HEK293 (cell line): ENCODE data around the gene NADK.

Source experiments
- CTCF ChIA-PET: fragments of 350-600 bp; formaldehyde crosslinking; extraction: SDS; loops from one replicate; lab custom pipeline; 2021; ENCODE audit warnings: antibody characterized with exemption; lab: Yijun Ruan, JAX
- POLR2A ChIA-PET: fragments of 300-600 bp; formaldehyde crosslinking; extraction: SDS; loops from one replicate; lab custom pipeline; 2020; ENCODE audit warnings: antibody characterized with exemption, inconsistent platforms; lab: Yijun Ruan, JAX
- H3K27ac ChIP-seq: fragments of 200-500 bp; sonication (Bioruptor generic); 2 replicates; pipeline ENCODE4 v1.5.1; 2014; ENCODE audit warnings: low read depth, low read length, control low read depth, inconsistent platforms; ENCODE audit errors: extremely low read depth
- H3K36me3 ChIP-seq, 2 experiments: fragments of 200-500 bp in 1 of 2; sonication (Bioruptor generic) in 1 of 2; 1 replicate in 1 of 2; 2 replicates in 1 of 2; pipeline ENCODE4 v1.5.1; 2014 to 2017; ENCODE audit warnings: inconsistent platforms in 2 of 2, low read length in 2 of 2; ENCODE audit not compliant: control insufficient read depth in 2 of 2, insufficient read depth in 1 of 2
- H3K4me1 ChIP-seq: fragments of 200-500 bp; sonication (Bioruptor generic); 2 replicates; pipeline ENCODE4 v1.5.1; 2014; ENCODE audit warnings: mild to moderate bottlenecking, low read length, inconsistent platforms; ENCODE audit not compliant: control insufficient read depth, insufficient read depth
- H3K4me3 ChIP-seq: 2 replicates; pipeline ENCODE4 v1.5.1; 2011; ENCODE audit warnings: low read depth, mild to moderate bottlenecking, control low read depth, low read length, moderate library complexity
- H3K9me3 ChIP-seq: fragments of 200-500 bp; sonication (Bioruptor generic); 2 replicates; pipeline ENCODE4 v1.5.1; 2014; ENCODE audit warnings: low read depth, low read length, inconsistent platforms; ENCODE audit not compliant: control insufficient read depth, insufficient read depth
- KLF1 ChIP-seq: fragments of 450-650 bp; formaldehyde crosslinking; IDR thresholded peaks from 2 replicates; pipeline ENCODE4 v1.5.1; 2016; ENCODE audit warnings: missing biosample characterization, missing genetic modification characterization
- MEIS1 ChIP-seq: sonication (generic); formaldehyde crosslinking; IDR thresholded peaks from 2 replicates; pipeline ENCODE4 v1.8.1; 2022; ENCODE audit warnings: missing genetic modification reagents, mild to moderate bottlenecking, borderline replicate concordance
- PRDM1 ChIP-seq: fragments of 450-650 bp; formaldehyde crosslinking; IDR thresholded peaks from 2 replicates; pipeline ENCODE4; 2016; ENCODE audit warnings: missing biosample characterization, missing genetic modification characterization
- ZBTB17 ChIP-seq: fragments of 450-650 bp; formaldehyde crosslinking; IDR thresholded peaks from 2 replicates; pipeline ENCODE4 v1.5.1; 2016; ENCODE audit warnings: missing biosample characterization, missing genetic modification characterization
- ZEB2 ChIP-seq: fragments of 450-650 bp; formaldehyde crosslinking; IDR thresholded peaks from 2 replicates; pipeline ENCODE4 v1.5.1; 2016; ENCODE audit warnings: missing biosample characterization, missing genetic modification characterization
- ZFHX2 ChIP-seq: fragments of 450-650 bp; formaldehyde crosslinking; conservative IDR thresholded peaks from 2 replicates; pipeline ENCODE4 v1.5.1; 2016; ENCODE audit warnings: missing biosample characterization, missing genetic modification characterization
- ZFP69B ChIP-seq: fragments of 450-650 bp; formaldehyde crosslinking; IDR thresholded peaks from 2 replicates; pipeline ENCODE4 v1.5.1; 2016; ENCODE audit warnings: missing biosample characterization, missing genetic modification characterization
- ZNF132 ChIP-seq: fragments of 450-650 bp; formaldehyde crosslinking; IDR thresholded peaks from 2 replicates; pipeline ENCODE4 v1.5.1; 2017; ENCODE audit warnings: missing biosample characterization, missing genetic modification characterization, borderline replicate concordance
- ZNF138 ChIP-seq: fragments of 450-650 bp; formaldehyde crosslinking; IDR thresholded peaks from 2 replicates; pipeline ENCODE4 v1.5.1; 2016; ENCODE audit warnings: missing biosample characterization, missing genetic modification characterization, borderline replicate concordance
- ZNF280C ChIP-seq: fragments of 450-650 bp; formaldehyde crosslinking; IDR thresholded peaks from 2 replicates; pipeline ENCODE4 v1.5.1; 2016; ENCODE audit warnings: missing biosample characterization, missing genetic modification characterization
- ZNF302 ChIP-seq: fragments of 450-650 bp; formaldehyde crosslinking; IDR thresholded peaks from 2 replicates; pipeline ENCODE4 v1.5.1; 2016; ENCODE audit warnings: missing biosample characterization, missing genetic modification characterization, low read depth
- ZNF324 ChIP-seq: fragments of 450-650 bp; formaldehyde crosslinking; IDR thresholded peaks from 2 replicates; pipeline ENCODE4 v1.5.1; 2016; ENCODE audit warnings: missing biosample characterization, missing genetic modification characterization
- ZNF391 ChIP-seq: fragments of 450-650 bp; formaldehyde crosslinking; IDR thresholded peaks from 2 replicates; pipeline ENCODE4 v1.5.1; 2016; ENCODE audit warnings: low read depth, missing biosample characterization, missing genetic modification characterization, borderline replicate concordance
- ZNF521 ChIP-seq: fragments of 450-650 bp; formaldehyde crosslinking; IDR thresholded peaks from 2 replicates; pipeline ENCODE4 v1.5.1; 2017; ENCODE audit warnings: missing biosample characterization, mild to moderate bottlenecking, missing genetic modification characterization
- ZNF571 ChIP-seq: fragments of 450-650 bp; formaldehyde crosslinking; IDR thresholded peaks from 2 replicates; pipeline ENCODE4 v1.5.0; 2017; ENCODE audit warnings: missing biosample characterization, missing genetic modification characterization
- ZNF747 ChIP-seq: fragments of 450-650 bp; formaldehyde crosslinking; IDR thresholded peaks from 2 replicates; pipeline ENCODE4 v1.5.1; 2016; ENCODE audit warnings: missing biosample characterization, missing genetic modification characterization
- ZNF843 ChIP-seq: fragments of 450-650 bp; formaldehyde crosslinking; IDR thresholded peaks from 2 replicates; pipeline ENCODE4 v1.5.1; 2016; ENCODE audit warnings: missing biosample characterization, missing genetic modification characterization
- ZSCAN16 ChIP-seq: fragments of 450-650 bp; formaldehyde crosslinking; IDR thresholded peaks from 2 replicates; pipeline ENCODE4 v1.5.1; 2016; ENCODE audit warnings: missing biosample characterization, missing genetic modification characterization
- TF ChIP-seq, protein P1 (sequence below): fragments of 450-650 bp; formaldehyde crosslinking; IDR thresholded peaks from 2 replicates; pipeline ENCODE4; 2016; ENCODE audit warnings: missing biosample characterization, missing genetic modification characterization
- TF ChIP-seq, protein P2 (sequence below): fragments of 450-650 bp; formaldehyde crosslinking; IDR thresholded peaks from 2 replicates; pipeline ENCODE4 v1.5.1; 2016; ENCODE audit warnings: missing biosample characterization, missing genetic modification characterization, low read depth
- TF ChIP-seq, protein P3 (sequence below): fragments of 450-650 bp; formaldehyde crosslinking; IDR thresholded peaks from 2 replicates; pipeline ENCODE4 v1.5.1; 2017; ENCODE audit warnings: missing biosample characterization, missing genetic modification characterization
- TF ChIP-seq, protein P4 (sequence below): fragments of 450-650 bp; formaldehyde crosslinking; IDR thresholded peaks from 2 replicates; pipeline ENCODE4 v1.5.1; 2016; ENCODE audit warnings: missing biosample characterization, missing genetic modification characterization, borderline replicate concordance

NADK gene

DNA sequence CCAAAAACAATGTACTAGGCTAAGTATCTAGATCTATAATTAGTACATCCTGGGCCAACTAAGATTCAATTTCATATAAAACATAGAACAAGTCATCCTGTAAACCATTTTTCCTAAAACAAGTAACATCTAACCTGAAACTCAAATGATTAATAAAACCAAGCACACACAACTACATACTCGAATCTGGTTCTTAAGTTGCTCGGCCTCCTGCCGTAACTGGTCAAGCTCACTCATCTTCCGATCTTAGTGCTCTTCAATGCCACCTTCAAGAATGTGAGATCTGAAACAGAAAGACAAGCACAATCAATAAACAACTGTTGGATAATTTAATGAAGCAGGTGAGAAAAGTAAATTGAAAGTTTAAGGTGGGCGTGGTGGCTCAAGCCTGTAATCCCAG, 46.9 kb upstream of the NADK start:
- H3K27ac ChIP-seq = no peak overlapping the region
- peaks cover 5% of the 10 kb centered on the region for H3K4me1 ChIP-seq
- no peak for TF ChIP-seq MEIS1
- TF ChIP-seq ZEB2 = no peak
- no peak for TF ChIP-seq PRDM1 (tag by site-specific recombination)
- TF ChIP-seq ZFHX2 = no peak
- no peak for TF ChIP-seq ZNF747
- TF ChIP-seq ZNF138 (tag by site-specific recombination) = no peak
- TF ChIP-seq ZNF302 (tag by site-specific recombination) = no peak
- no peak for TF ChIP-seq ZSCAN16 (tag by site-specific recombination)
- TF ChIP-seq, protein P1, sequence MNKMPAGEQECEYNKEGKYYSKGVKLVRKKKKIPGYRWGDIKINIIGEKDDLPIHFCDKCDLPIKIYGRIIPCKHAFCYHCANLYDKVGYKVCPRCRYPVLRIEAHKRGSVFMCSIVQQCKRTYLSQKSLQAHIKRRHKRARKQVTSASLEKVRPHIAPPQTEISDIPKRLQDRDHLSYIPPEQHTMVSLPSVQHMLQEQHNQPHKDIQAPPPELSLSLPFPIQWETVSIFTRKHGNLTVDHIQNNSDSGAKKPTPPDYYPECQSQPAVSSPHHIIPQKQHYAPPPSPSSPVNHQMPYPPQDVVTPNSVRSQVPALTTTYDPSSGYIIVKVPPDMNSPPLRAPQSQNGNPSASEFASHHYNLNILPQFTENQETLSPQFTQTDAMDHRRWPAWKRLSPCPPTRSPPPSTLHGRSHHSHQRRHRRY (tag by site-specific recombination) = no peak
- H3K9me3 ChIP-seq = no peaks in the 10 kb centered on the region
- POLR2A ChIA-PET = no interaction called here
- peaks cover 10 to 49% of the 10 kb centered on the region in 2 experiments; a peak in 2 of 3 replicates for H3K36me3 ChIP-seq
- H3K4me3 ChIP-seq = no peak overlapping the region
- CTCF ChIA-PET = no interaction called here

DNA sequence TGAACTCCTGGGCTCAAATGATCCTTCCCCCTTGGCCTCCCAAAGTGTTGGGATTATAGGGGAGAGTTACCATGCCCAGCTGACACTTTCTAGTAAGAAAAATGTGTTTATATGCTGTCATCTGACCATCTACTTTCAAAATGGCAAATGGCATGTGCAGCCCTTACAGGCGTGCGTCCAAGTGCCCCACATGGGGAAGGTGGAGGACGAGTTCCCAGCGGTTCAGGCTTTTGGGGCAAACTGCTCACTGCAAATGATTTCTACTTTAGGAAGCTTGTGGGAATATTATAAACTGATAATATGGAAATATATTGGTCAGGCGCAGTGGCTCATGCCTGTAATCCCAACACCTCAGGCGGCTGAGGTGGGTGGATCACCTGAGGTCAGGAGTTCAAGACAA, 41.5 kb upstream of the NADK start:
- peaks cover 34 to 76% of the 10 kb centered on the region in 2 experiments; a peak in 2 of 3 replicates for H3K36me3 ChIP-seq
- POLR2A ChIA-PET = no interaction called here
- CTCF ChIA-PET = interaction anchor here (0.6 to 1.1 kb wide), 2 partner anchors 67 to 89 kb away, joined by 3 to 4 read pairs; no protein-coding TSS in a partner anchor

DNA sequence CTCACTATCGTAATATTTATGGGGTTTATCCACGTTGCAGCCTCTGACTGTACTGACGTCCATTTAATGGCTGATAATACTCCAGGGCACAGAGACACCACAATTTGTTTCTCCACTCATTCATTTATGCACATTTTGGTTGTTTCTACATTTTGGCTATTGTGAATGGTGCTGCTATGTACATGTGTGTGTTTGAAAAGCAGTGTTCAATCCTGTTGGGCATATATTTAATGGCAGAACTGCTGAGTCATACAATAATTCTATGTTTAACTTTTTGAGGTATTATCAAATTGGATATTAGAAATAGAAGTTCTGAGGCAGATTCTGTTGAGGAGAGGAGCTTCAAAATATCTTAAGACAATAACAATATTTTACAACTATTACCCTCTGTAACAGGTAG, 39.0 kb upstream of the NADK start:
- CTCF ChIA-PET = interaction anchor here (0.6 to 1.1 kb wide), 2 partner anchors 41 to 46 kb away, joined by 3 read pairs; no protein-coding TSS in a partner anchor
- Histone ChIP-seq H3K36me3 (peaks cover 44 to 82% of the 10 kb centered on the region in 2 experiments), H3K4me3 (no peak overlapping the region)
- TF ChIP-seq, protein P2, sequence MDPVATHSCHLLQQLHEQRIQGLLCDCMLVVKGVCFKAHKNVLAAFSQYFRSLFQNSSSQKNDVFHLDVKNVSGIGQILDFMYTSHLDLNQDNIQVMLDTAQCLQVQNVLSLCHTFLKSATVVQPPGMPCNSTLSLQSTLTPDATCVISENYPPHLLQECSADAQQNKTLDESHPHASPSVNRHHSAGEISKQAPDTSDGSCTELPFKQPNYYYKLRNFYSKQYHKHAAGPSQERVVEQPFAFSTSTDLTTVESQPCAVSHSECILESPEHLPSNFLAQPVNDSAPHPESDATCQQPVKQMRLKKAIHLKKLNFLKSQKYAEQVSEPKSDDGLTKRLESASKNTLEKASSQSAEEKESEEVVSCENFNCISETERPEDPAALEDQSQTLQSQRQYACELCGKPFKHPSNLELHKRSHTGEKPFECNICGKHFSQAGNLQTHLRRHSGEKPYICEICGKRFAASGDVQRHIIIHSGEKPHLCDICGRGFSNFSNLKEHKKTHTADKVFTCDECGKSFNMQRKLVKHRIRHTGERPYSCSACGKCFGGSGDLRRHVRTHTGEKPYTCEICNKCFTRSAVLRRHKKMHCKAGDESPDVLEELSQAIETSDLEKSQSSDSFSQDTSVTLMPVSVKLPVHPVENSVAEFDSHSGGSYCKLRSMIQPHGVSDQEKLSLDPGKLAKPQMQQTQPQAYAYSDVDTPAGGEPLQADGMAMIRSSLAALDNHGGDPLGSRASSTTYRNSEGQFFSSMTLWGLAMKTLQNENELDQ (tag by site-specific recombination) = no peak
- no peak for TF ChIP-seq ZNF571 (tag by site-specific recombination)
- no peak for TF ChIP-seq KLF1 (tag by site-specific recombination)
- no peak for TF ChIP-seq ZNF324
- TF ChIP-seq, protein P3, sequence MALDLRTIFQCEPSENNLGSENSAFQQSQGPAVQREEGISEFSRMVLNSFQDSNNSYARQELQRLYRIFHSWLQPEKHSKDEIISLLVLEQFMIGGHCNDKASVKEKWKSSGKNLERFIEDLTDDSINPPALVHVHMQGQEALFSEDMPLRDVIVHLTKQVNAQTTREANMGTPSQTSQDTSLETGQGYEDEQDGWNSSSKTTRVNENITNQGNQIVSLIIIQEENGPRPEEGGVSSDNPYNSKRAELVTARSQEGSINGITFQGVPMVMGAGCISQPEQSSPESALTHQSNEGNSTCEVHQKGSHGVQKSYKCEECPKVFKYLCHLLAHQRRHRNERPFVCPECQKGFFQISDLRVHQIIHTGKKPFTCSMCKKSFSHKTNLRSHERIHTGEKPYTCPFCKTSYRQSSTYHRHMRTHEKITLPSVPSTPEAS (tag by site-specific recombination) = no peak
- no peak for TF ChIP-seq ZBTB17 (tag by site-specific recombination)
- TF ChIP-seq, protein P4, sequence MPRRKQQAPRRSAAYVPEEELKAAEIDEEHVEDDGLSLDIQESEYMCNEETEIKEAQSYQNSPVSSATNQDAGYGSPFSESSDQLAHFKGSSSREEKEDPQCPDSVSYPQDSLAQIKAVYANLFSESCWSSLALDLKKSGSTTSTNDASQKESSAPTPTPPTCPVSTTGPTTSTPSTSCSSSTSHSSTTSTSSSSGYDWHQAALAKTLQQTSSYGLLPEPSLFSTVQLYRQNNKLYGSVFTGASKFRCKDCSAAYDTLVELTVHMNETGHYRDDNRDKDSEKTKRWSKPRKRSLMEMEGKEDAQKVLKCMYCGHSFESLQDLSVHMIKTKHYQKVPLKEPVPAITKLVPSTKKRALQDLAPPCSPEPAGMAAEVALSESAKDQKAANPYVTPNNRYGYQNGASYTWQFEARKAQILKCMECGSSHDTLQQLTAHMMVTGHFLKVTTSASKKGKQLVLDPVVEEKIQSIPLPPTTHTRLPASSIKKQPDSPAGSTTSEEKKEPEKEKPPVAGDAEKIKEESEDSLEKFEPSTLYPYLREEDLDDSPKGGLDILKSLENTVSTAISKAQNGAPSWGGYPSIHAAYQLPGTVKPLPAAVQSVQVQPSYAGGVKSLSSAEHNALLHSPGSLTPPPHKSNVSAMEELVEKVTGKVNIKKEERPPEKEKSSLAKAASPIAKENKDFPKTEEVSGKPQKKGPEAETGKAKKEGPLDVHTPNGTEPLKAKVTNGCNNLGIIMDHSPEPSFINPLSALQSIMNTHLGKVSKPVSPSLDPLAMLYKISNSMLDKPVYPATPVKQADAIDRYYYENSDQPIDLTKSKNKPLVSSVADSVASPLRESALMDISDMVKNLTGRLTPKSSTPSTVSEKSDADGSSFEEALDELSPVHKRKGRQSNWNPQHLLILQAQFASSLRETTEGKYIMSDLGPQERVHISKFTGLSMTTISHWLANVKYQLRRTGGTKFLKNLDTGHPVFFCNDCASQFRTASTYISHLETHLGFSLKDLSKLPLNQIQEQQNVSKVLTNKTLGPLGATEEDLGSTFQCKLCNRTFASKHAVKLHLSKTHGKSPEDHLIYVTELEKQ (tag by site-specific recombination) = no peak
- TF ChIP-seq ZNF521 = no peak
- TF ChIP-seq ZNF391 (tag by site-specific recombination) = no peak
- no peak for TF ChIP-seq ZNF280C
- TF ChIP-seq ZNF132 = no peak
- TF ChIP-seq, all 188 proteins: peak for 0
- POLR2A ChIA-PET = no interaction called here
- Histone ChIP-seq H3K4me1 (no peaks in the 10 kb centered on the region), H3K9me3 (no peaks in the 10 kb centered on the region), H3K27ac (no peak overlapping the region)

More for the DNA sequence above, 41.5 kb upstream of the NADK start:
- Histone ChIP-seq H3K4me1 (no peaks in the 10 kb centered on the region), H3K9me3 (no peaks in the 10 kb centered on the region), H3K4me3 (no peak overlapping the region)
- TF ChIP-seq ZFP69B (tag by site-specific recombination) (no peak), ZNF138 (tag by site-specific recombination) (no peak), ZNF843 (no peak)
- TF ChIP-seq, all 188 proteins: peak for 0
- H3K27ac ChIP-seq = no peak overlapping the region
